Activated CD4-positive, CD25-positive, alpha-beta regulatory T cell treated with anti-CD3 and anti-CD28 coated beads, Interleukin-2, amount 50 U/mL, for 24 hours (primary cell): ENCODE data around the gene NSG2.

Experiments
- ATAC-seq, 2 donors: fragments of 150-1000 bp; cut with Tn5 transposase; one replicate each; pipeline ENCODE4 v1.10.0; 2021; ENCODE audit warnings: mild to moderate bottlenecking in 1 of 2, moderate library complexity in 1 of 2

The NSG2 gene

DNA sequence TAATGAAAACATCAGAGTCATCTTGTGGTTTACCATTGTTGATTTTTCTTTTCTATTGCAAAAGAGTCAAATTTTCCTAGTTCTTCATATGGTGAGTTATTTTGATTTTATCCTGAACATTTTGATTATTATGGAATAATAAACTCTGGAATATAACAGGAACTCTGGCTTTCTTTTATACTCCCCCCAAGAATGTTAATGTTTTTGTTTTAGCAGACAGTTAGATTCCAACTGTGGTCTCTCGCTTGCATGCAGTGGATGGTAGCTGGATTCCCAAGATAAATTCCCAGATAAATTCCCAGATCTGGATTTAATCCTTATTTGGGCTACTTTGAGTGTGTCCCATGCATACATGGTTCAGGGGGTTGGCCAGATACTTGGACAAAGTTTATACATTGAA is 109.8 kb downstream of the NSG2 start:
- ATAC-seq, result no peak

- no peak for ATAC-seq
Measured at GRCh38 chr5:174155706-174156105, 110.2 kb downstream of the NSG2 start.

- no peak for ATAC-seq
Measured at GRCh38 chr5:174157048-174157447, 111.5 kb downstream of the NSG2 start.
